Stimulated activated CD4-positive, alpha-beta T cell treated with anti-CD3 and anti-CD28 coated beads, Interleukin-1b, Interleukin-23, amount 100 ng/mL, for 1 hour (primary cell): ENCODE data around the gene MAP3K5.

ENCODE experiments used
- DNase-seq, 2 donors: peaks; one replicate each; pipeline ENCODE4 v3.0.0-alpha.2; 2020; ENCODE audit warnings: low read depth in 2 of 2

The MAP3K5 gene

DNA sequence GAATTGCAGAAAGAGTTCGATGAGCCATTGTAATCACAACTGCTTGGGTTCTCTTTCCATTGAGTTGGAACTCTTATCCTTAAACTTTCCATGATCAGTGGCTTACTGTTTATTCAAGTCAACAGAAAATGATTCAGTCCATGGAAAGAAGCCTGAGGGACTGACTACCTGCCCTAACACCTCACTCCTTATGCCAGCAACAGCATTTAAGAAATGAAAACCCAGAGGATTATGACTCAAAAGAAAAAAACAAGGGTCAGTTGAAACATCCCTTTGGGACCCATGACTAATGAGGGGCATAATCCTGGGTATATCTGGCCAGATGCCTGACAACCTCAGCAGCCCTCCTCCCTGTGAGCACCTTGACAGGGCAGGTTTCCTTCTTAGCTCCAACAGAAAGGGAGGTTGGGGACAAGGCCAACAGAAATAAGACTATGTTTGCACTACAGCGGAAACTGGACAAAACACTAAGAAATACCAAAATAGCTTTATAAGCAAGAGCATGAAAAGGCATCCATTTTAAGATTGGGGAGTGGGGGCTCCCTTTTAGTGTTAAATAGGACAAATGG lies 106.7 kb downstream of the MAP3K5 start:
- DNase-seq: no peak

DNA sequence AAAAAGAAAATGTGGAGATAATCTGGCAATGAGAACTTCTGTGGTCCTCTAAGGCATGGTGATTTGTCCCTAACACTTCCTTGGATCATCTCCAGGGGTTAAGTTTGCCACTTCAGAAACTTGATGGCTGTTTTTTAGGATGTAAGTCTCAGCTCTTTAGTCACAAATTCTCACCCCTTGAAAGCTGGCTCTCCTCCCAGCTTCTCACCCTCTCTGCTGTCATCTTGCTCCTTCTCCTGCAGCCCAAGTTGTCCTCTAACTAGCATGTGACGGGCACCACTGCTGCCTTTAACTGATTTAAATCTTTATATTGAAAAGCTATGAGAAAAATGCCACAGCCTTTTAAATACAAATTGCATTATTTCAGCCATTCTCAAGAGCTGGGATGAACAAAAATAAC lies 107.8 kb downstream of the MAP3K5 start:
- DNase-seq: no peak

DNA sequence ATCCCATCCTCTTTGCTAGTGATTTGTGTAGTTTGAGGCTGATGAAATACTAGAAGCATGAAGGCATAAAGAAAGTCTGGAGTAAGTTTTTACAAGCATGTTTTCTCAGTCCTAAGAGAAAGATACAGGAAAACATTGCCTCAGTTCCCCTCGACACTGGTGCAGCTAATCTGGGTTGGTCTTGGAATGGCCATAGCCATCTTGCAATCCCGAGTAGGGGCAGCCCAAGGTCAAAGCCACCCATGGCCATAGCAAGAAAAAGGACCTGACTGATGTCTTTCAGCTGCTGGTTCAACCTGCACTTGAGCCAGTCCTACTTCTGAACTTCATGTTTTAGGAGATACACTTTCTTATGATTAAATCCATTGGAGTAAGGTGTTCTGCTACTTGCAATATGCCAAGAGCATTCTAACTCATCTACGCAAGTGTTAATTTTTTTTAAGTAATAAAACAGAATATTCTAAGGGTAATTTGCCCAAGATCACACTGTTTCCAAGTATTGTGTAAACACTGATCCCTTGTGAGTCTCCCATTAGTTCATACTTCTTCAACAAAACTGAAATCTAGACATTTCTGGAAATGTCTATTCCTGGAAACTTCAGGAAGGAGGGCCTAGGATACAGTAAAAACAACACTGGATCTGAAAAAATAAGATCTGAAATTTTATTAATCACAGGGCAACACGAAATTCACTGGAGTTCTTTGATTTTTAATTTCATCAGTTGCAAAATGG lies 108.9 kb downstream of the MAP3K5 start:
- no peak for DNase-seq

DNA sequence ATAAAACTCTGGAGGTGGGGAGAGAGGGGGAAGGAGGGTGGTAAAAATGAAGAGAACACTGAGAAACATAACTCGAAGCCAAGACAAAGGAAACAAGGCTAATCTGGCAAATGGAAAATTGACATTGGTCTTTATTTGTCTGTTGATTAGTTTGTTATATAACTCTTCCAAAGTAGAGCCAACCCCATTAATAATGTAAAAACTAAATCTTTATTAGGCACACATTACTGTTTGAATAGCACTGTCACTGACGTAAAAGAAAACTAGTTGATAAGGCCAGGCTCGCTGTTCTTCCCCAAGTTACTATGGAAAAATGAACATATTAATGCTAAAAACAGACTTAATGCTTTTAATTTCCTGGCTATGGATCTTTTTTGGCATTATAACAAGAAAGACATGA lies 110.0 kb downstream of the MAP3K5 start:
- DNase-seq: no peak

DNA sequence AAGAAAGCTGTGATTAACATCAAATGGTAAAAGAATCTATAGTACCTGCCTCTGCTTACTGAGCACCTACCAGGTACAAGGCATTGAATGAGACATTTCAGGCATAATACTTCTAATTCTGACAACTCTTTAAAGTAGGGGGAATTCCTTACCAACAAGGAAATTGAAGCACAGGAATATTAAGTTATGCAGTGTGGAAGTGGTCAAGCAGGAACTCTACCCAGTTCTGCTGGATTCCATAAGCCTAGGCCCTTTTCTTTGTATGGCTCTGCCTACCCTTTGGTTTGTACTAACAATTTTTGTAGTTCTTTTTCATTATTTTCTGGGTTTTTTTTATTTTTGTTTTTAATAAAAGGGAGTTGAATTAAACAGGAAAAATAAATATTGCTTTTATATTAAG lies 114.5 kb downstream of the MAP3K5 start:
- DNase-seq: no peak

DNA sequence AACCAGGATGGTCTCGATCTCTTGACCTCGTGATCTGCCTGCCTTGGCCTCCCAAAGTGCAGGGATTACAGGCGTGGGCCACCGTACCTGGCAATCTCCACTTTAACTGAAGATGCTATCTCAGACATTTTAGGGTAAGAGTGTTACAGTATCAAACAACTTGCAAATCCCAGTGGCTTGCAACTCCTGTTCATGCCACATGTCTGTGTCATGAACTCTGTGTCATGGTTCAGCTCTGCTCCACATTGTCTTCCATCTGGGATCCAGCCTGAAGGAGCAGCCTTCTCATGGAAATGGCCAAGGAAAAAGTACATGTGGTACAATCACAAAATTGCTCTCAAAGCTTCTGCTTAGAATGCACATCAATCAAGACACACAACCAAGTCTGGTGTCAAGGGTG lies 114.9 kb downstream of the MAP3K5 start:
- no peak for DNase-seq

DNA sequence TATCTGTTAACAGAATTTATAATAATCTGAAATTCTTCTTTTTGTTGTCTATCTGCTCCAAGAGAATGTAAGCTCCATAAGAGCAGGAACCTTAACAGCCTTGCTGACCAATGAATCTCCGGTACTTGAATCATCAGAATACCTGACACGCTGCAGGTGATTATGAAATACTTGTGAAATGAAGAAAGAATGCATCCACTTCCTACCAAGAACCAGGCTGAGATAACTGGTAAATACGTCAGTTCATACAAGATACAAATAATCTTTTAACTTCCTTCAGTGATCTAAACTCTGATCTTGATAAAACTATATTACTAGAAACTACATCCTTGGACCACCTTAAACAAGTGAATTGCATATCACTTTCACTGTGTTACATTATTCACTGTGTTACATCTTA lies 116.2 kb downstream of the MAP3K5 start:
- DNase-seq: no peak

DNA sequence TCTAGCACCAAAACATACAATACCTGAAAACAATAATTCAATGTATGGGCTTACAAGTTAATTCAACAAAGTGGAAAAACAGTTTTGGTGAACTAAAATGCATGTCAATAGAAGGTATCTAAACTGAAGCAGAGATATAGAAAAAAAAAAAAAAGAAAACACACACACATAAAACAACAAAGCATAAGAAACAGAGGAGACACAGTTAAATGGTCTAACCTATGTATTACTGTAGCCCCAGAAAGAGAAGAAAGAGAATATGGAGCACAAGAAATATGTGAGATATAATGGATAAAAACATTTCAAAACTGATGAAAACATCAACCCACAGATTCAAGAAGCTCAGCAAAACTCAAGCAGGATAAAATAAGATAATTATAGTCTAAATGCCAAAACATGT lies 118.7 kb downstream of the MAP3K5 start:
- no peak for DNase-seq

DNA sequence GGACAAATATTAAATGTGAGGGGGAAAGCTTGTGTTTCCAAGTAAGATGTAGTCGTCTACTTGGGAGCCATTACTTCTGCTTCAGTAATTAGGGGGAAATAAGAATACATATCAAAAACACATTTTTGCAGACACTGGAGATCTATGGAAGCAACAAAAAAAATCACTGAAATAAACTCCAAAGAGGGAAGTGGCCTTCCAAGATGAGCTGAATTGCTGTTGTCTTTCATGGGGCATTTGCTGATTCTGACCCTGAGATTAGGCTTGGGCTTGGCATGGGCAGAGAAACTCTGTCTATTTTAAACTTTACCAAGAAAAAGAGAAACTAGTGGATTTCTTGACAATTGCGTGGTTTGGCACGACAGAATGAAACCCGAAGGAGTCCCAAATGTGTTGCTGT lies 120.1 kb downstream of the MAP3K5 start:
- DNase-seq: no peak

DNA sequence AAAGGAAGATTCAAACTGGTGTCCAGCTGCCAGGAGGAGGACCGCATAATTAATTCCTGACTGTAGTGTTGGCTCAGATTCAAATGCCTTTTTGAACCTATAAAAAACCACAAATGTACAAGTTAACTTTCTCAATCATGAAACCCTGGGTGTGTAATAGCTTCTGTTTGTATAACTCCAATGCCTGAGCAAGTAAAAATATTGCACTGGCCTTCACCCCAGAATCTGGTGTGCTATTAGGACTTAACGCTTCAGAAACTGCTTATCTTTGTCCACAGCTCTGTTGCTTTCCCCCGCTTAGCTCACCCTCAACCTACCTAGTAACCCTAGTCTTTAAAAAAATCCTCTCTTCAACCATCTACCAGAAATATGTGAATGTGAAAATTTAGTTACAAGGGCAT lies 123.0 kb downstream of the MAP3K5 start:
- DNase-seq: no peak

DNA sequence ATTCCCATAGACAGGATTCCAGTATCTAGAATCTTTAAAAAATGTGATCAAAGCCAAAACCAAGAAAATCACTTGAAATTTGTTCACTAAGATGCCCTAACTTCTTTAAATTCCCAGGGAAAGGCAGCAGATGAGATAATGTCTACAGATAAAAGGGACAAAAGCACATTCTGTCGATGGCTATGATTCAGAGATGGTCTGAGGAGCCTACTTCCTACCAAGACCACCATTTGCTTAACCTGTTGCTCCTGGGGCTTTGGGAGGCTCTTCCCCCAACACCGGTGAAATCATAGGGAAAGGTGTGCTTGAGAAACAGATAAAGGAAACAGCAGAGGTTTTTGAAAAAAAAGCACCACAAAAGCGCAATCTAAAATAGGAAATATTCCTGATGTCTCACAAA lies 123.7 kb downstream of the MAP3K5 start:
- DNase-seq: no peak

DNA sequence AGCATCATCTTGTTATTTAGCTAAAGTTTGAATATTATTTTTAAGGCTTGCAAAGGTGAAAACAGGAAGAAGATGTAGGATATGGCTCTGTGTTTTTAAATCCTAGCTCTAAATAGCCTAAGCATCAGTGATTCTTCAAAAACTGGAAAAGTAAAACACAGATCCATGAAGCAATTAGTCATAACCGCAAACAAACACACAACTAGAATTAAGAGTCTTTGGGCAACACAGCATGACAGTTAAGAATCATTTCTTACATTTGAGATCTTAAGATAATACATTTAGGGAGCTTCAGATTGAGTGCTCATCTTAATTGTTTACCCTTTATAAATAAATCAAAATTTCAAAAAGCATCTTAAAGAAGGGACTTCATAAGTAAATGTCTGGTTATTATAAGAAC lies 126.2 kb downstream of the MAP3K5 start:
- no peak for DNase-seq

DNA sequence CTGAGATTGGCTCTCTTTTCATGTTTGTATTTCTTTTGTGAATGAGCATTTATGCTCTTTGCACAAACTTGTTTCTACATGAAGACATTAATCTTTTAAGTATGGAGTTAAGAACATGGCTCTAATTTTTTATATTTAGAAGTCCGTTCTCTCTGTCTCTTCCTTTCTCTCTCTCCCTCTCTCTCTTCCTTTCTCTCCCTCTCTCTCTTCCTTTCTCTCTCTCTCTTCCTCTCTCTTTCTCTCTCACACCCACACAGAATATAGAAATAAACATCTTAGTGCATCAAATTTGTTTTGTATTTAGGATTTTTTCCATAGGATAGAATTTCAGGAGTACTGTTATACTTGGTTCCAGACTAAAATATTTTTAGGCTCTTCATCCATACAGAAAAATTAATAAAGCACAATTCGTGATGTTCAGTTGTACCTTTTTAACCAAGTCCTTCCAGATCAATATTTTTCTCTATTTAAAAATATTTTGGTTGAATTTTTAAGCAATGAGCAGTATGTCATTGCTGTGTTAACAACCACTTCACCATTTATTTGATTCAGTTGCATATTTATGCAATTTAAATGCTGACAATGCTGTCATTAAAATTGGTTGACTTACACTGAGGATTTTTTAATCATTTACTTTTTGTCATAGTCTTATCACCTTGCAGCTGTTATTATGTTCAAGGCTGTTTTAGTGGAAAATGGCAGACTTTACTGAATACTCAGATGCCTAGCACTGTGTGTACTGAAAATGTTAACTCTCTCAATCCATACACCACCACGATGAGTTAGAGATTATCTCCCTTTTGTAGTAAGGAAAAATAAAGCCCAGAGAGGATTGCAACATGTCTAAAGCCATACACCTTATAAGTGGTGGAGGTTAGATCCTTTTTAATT lies 129.7 kb downstream of the MAP3K5 start:
- no peak for DNase-seq

DNA sequence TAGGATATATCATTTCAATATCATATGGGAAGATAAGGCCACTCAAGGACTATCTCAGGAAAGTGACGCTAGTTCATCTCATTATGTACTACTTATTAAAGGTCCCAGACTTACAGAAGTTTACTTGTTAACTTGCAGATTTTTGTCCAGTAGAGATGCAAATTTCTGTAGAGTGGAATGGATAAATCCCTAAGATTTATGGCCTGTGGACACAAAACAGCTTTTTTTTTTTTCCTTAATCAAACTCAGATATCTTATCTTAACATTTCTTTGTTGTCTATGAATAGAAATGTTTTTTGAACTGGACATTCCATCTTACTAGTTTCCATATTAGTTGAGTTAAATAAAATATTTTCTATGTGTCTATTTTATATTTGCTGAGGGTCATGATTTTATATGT lies 131.6 kb downstream of the MAP3K5 start:
- no peak for DNase-seq

DNA sequence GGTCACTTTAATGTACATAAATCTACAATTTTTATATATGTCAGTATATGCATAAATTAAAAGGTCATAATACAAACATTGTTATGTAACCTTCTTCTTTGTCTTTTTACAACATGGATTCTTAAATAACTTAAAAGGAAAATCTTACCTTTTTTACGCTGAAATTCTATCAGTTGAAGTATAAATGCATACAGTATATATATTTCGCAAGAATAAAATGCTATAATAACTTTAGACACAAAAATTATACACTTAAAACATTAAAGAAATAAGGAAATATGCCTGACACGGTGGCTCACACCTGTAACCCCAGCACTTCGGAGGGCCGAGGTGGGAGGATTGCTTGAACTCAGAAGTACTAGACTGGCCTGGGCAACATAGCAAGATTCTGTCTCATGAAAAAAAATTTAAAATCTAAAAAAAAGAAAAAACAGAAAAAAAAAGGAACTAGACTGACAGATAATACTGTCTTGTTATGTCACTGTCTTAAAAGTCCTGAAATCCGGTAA lies 132.2 kb downstream of the MAP3K5 start:
- no peak for DNase-seq

DNA sequence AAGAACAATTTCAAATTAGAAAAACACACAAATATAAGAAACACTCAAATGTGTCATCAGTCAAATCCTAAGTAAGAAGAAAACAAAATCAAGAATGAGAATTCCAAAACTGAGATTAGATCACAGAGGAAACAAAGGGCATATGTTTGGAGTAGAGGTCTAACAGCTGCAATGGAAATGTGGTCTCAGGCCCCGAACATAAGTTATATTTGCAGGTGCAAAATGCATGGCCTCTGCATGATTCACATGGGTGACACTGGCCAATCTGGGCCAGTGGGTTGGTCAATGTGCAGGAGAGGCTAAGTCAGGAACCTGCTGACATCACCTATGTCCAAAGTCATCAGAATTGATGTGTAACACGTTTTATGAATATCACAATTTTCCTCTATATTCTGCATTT lies 133.6 kb downstream of the MAP3K5 start:
- no peak for DNase-seq

DNA sequence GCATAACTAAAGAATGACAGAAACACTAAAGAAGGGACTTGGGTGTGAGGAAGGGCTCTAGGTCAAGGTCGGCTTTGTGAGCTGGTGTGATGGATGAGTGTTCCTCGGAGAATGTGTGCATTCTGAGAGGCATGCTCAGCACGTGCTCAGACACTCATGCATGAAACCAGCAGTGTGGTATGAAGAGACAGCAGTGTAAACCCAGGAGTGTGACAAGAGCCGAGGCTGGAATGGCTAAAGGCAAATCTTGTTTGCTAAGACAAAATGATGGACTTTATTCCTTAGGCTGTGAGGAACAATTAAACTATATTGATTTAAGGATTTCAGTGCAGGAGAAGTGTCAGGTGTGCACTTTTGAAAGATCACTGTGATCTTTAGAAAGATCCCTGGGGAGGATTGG lies 134.6 kb downstream of the MAP3K5 start:
- no peak for DNase-seq

DNA sequence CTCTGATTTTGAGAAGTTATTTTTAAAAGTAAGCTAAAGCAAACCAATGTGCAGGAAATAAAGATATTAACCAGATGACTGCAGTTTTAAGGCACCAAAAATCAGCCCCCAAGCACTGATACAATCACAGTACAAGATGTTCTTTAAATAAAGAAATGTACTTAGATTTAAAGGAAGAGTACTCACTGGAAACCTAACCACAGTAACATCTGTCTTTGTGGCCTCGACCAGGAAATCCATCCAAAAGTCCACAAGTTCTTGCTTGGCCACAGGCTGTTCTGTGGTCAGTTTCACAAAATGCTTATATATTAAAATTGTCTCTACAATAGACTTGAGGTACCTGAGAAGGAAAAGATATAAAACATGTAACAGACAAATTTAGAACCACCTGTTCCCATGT lies 136.2 kb downstream of the MAP3K5 start:
- no peak for DNase-seq

DNA sequence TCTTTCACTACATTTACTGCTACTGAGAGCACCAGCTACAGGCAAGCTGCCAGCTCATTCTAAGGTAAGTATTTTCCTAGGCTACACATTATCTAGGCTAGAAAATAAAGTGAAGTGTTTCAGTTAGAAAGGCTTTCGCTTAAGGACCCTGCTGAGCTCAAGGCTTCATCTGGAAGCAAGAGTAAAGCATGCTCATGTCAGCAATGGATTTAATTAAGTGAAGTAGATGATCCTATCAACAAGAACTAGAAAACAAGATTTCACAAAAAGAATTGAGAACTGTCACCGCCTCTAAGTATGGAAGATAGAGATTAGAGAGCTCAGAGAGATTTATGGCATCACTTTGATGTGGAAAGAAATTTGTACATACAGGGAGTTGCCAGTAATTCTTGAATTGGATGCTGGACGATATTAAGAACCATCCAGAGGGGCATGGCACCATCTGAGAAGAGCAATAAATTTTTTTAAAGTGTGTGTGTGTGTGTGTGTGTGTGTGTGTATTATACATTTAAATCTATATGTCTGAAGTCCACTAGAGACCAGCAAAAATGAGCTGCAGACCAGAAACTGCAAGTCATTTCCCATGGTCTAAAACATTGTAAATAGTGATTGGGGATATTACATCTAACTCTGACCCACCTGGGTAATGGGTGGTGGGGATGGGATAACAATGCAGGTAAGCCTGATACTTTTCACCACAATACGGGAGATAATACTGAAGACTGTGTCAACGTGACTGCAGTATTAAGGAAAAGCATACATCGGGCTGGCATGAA lies 136.8 kb downstream of the MAP3K5 start:
- DNase-seq: no peak

DNA sequence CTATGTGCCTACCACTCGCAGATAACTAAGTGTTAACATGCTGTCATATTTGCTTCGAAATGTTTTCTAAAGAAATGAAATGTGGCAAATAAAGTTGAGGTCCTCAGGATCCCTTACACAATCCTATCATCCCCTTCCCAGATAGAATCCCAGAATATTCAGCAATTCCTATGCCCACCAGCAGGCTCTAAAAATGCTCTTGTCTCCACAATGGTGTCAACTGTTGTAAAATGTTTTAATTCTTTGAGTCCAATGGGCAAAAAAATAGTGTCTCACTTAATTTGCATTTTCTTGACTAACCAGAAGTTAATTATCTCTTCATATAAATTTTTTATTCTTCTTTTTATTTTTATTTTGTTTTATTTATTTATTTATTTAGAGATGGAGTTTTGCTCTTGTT lies 138.2 kb downstream of the MAP3K5 start:
- DNase-seq: no peak

DNA sequence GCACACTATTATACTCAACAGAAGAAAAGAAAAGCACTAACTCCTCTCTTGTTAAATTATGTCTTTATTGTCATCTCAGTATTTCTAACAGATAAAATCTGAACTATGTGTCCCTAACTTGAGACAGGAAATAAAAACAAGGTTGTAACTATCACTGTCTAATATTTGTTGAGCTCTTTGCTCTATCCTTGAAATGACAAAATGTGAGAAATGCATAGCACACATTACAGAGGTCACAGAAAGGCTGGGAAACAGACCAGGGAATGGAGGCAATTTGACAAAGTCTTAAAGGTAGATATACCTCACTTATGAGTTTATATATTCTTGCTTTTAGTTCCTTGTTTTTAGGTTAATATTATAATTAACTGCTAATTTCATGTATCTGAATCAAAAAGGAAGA lies 139.6 kb downstream of the MAP3K5 start:
- DNase-seq: no peak

DNA sequence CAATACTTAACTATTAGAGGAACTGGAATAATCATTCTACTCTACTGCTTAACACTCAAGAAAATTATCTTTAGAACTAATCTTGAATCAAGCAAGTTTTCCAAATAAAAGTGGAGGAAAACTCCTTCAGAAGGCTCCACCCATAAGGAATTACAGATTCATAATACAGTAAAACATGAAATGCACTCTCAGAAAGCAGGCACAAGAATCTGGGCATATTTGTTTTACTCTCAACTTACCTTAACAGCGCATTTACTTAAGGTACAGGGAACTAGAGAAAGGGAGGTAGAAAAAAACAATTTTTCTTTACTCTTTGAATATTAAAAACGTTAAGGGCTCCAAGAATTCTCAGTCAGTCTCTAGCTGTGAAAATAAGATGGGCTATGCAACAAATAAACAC lies 140.3 kb downstream of the MAP3K5 start:
- no peak for DNase-seq
